HCT116 (cell line): Measurements from ENCODE around the gene SEL1L2.

Experiments used
- CTCF ChIP-seq, 3 experiments: fragments of 200-600 bp in 1 of 3; sonication (generic) in 1 of 3; IDR thresholded peaks in 2 of 3; conservative IDR thresholded peaks in 1 of 3; 2 replicates each; pipeline ENCODE4 v1.5.1; 2012 to 2017; ENCODE audit warnings: low read depth in 2 of 3, low read length in 2 of 3, antibody characterized with exemption in 1 of 3, borderline replicate concordance in 1 of 3, control low read depth in 1 of 3, mild to moderate bottlenecking in 1 of 3, mixed read lengths in 1 of 3, mixed run types in 1 of 3, moderate library complexity in 1 of 3; ENCODE audit not compliant: insufficient read depth in 1 of 3
- MAX ChIP-seq: IDR thresholded peaks from 2 replicates; pipeline ENCODE4 v1.6.1; 2012
- POLR2A ChIP-seq: IDR thresholded peaks from 2 replicates; pipeline ENCODE4 v1.7.0; 2011; ENCODE audit warnings: borderline replicate concordance; ENCODE audit not compliant: insufficient read depth, insufficient read length; ENCODE audit errors: extremely low read depth
- POLR2AphosphoS5 ChIP-seq: IDR thresholded peaks from 2 replicates; pipeline ENCODE4 v1.6.1; 2011; ENCODE audit warnings: mild to moderate bottlenecking, low read depth, low read length, moderate library complexity
- RAD21 ChIP-seq: IDR thresholded peaks from 2 replicates; pipeline ENCODE4 v1.6.1; 2012; ENCODE audit warnings: low read depth, mild to moderate bottlenecking
- ZNF274 ChIP-seq: fragments of 200-500 bp; sonication (Bioruptor generic); IDR thresholded peaks from 2 replicates; pipeline ENCODE4 v1.6.1; 2014; ENCODE audit warnings: mild to moderate bottlenecking, low read depth, low read length, inconsistent platforms

GRCh38 chr20:13816757-13817156 is 173.7 kb downstream of the SEL1L2 start:
- no peak for TF ChIP-seq CTCF (IDR thresholded peaks at IDR 0.05 in 2 of 3, conservative IDR thresholded peaks at IDR 0.05 in 1 of 3; ENCODE audit: borderline replicate concordance in 1 of 3, insufficient read depth in 1 of 3, low read depth in 2 of 3, low read length in 2 of 3)
- no peak for TF ChIP-seq POLR2AphosphoS5
- TF ChIP-seq MAX, result no peak
- TF ChIP-seq RAD21, result no peak
- TF ChIP-seq POLR2A, result no peak
- TF ChIP-seq ZNF274, result no peak
